ENCODE measurements around the gene TMEM129. TPM values are rescaled to one million over a fixed set of nuclear protein-coding genes. Genes with fewer than 3 reads are reported as not detected.

Gene TMEM129
- total RNA-seq, 4 donors from 2014 or later = 46.6 to 94.2 (median 64.6) TPM

- peaks cover 0 to 16% (median 4%) of the 10 kb centered on the region in 3 donors for H3K4me1 ChIP-seq
- no CpG with 5 or more reads among the region's 16 CpGs for WGBS, 2 donors (ENCODE audit: low coverage in 1 of 2)
- no peak overlapping the region for H3K27ac ChIP-seq
- peaks cover 0 to 16% of the 10 kb centered on the region in 2 donors for H3K36me3 ChIP-seq
- H3K4me3 ChIP-seq = no peak overlapping the region
- H3K9me3 ChIP-seq = peaks cover 0 to 7% (median 0%) of the 10 kb centered on the region in 3 donors
- H3K27me3 ChIP-seq = peaks cover 45% of the 10 kb centered on the region
- TF ChIP-seq POLR2AphosphoS5 (IDR thresholded peaks at IDR 0.05) (no peak), EP300 (IDR thresholded peaks at IDR 0.05) (no peak), POLR2A (IDR thresholded peaks at IDR 0.05) (no peak), CTCF (IDR thresholded peaks at IDR 0.05) (no peak)
- no peak for ATAC-seq
Observed at GRCh38 chr4:1747603-1747967, 26.5 kb upstream of the TMEM129 start.

DNA sequence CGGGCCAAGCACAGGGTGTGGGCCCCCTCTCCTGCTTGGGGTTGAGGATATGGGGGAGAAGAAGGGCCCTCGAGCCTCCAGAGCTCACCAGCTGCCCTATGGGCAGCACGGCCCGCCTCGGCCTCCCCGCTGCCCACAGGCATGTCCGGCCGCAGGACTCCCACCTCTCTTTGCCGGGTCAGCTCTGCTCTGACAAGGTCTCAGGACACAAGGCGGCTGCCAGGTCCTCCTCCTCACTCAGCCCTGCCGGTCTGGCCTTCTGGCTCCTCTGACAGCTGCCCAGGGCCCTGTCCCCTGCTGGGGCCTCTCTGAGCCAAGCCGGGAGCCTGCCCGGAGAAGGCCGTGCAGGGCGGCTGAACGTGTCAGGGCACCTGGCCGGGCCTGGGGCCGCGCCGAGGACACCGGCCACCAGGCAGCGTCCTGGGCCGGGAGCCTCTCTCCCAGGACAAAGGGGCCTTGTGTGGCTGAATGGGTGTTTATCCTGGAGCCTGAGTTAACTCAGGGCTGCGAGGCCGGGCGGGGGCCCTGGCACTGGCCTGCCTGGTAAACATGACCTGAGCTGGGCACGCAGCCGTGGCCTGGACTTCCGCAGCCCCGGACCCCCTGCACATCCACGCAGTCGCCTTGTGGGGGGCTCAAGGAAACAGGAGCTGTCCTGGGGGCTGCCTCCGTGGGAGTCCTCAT, 25.9 kb upstream of the TMEM129 start:
- Histone ChIP-seq H3K4me1 (peaks cover 0 to 11% (median 4%) of the 10 kb centered on the region in 3 donors), H3K27ac (no peak overlapping the region), H3K36me3 (peaks cover 0 to 22% of the 10 kb centered on the region in 2 donors), H3K4me3 (no peak overlapping the region), H3K9me3 (peaks cover 0 to 7% (median 0%) of the 10 kb centered on the region in 3 donors), H3K27me3 (peaks cover 45% of the 10 kb centered on the region)
- ATAC-seq = no peak
- TF ChIP-seq POLR2AphosphoS5 (IDR thresholded peaks at IDR 0.05) (no peak), CTCF (IDR thresholded peaks at IDR 0.05) (no peak), EP300 (IDR thresholded peaks at IDR 0.05) (no peak), POLR2A (IDR thresholded peaks at IDR 0.05) (no peak)
- WGBS, 2 donors (ENCODE audit: low coverage in 1 of 2) = 80% methylated on average over 2 of the region's 33 CpGs; no CpG with 5 or more reads in 1 of the 2 donors

DNA sequence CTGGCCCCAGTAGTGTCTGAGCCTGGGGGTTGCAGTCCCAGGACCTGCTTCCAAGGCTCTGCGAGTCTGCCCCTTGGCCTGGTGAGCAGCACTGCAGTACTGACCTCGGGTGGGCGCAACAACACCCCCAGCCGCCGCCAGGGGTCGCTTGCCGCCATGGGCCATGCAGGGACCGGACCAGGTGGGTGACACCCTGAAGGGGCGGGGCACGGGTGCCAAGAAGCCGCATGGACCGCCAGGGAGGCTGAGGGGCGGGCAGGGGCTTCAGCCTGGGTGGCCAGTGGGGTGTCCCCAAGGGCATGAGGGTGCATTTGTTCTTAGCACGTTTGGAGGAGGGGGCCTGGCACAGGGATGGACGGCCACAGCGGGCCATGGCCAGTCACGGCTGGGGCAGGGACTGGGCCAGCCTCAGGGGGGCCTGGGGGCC, 25.2 kb upstream of the TMEM129 start:
- Histone ChIP-seq H3K4me1 (peaks cover 0 to 11% (median 4%) of the 10 kb centered on the region in 3 donors), H3K9me3 (peaks cover 0 to 7% (median 0%) of the 10 kb centered on the region in 3 donors), H3K36me3 (peaks cover 0 to 29% of the 10 kb centered on the region in 2 donors), H3K4me3 (no peak overlapping the region), H3K27me3 (peaks cover 44% of the 10 kb centered on the region), H3K27ac (no peak overlapping the region)
- ATAC-seq = peak; percentile 69
- no peak for TF ChIP-seq POLR2A (IDR thresholded peaks at IDR 0.05)
- TF ChIP-seq CTCF (IDR thresholded peaks at IDR 0.05) = peak in 3 of 4 experiments; percentile 57 to 85 (median 80)
- WGBS, 2 donors (ENCODE audit: low coverage in 1 of 2) = no CpG with 5 or more reads among the region's 17 CpGs

DNA sequence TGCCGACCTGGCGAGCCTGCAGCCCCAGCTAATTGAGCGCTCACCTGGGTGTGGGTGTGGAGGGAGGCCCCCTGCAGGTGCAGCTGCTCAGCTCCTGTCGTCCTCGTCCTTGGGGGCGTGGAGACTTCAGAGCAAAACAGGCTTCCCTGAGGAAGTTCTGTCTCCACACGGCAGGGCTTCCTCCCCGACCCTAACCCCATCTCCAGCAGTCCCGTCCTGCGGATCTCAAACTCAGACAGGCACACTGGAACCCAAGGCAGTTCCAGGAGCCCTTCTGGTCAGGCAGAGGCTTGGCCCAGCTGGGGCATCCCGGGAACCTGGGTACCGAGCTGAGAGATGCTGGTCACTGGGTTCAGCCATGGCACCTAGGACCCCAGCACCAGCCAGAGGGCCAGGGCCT, 24.6 kb upstream of the TMEM129 start:
- no peak for ATAC-seq
- no peak for TF ChIP-seq POLR2A (IDR thresholded peaks at IDR 0.05)
- TF ChIP-seq POLR2AphosphoS5 (IDR thresholded peaks at IDR 0.05) = no peak
- no peak for TF ChIP-seq CTCF (IDR thresholded peaks at IDR 0.05)
- no peak for TF ChIP-seq EP300 (IDR thresholded peaks at IDR 0.05)
- Histone ChIP-seq H3K4me3 (no peak overlapping the region), H3K4me1 (peaks cover 0 to 11% (median 4%) of the 10 kb centered on the region in 3 donors), H3K9me3 (peaks cover 0 to 7% (median 0%) of the 10 kb centered on the region in 3 donors), H3K27me3 (peaks cover 38% of the 10 kb centered on the region), H3K36me3 (peaks cover 0 to 34% of the 10 kb centered on the region in 2 donors), H3K27ac (no peak overlapping the region)
- 71% methylated on average over 6 of the region's 12 CpGs; no CpG with 5 or more reads in 1 of the 2 donors for WGBS, 2 donors (ENCODE audit: low coverage in 1 of 2)

GRCh38 chr4:1745165-1745564, 24.0 kb upstream of the TMEM129 start:
- 92% methylated on average over 4 of the region's 13 CpGs; no CpG with 5 or more reads in 1 of the 2 donors for WGBS, 2 donors (ENCODE audit: low coverage in 1 of 2)
- H3K4me1 ChIP-seq = peaks cover 0 to 11% (median 4%) of the 10 kb centered on the region in 3 donors
- peaks cover 0 to 7% (median 0%) of the 10 kb centered on the region in 3 donors for H3K9me3 ChIP-seq
- no peak overlapping the region for H3K27ac ChIP-seq
- peaks cover 35% of the 10 kb centered on the region for H3K27me3 ChIP-seq
- no peak overlapping the region for H3K4me3 ChIP-seq
- no peak for TF ChIP-seq POLR2AphosphoS5 (IDR thresholded peaks at IDR 0.05)
- TF ChIP-seq EP300 (IDR thresholded peaks at IDR 0.05) = no peak
- TF ChIP-seq CTCF (IDR thresholded peaks at IDR 0.05) = no peak
- no peak for TF ChIP-seq POLR2A (IDR thresholded peaks at IDR 0.05)
- peaks cover 0 to 40% of the 10 kb centered on the region in 2 donors for H3K36me3 ChIP-seq
- no peak for ATAC-seq
